Keratinocyte (primary cell): ENCODE measurements around the gene LRP10. TPM values are rescaled to one million over a fixed set of nuclear protein-coding genes. Genes with fewer than 3 reads are reported as not detected.

Experiments used
- DNase-seq: peaks from one replicate; pipeline ENCODE4 v3.0.0-alpha.2; 2011; ENCODE audit warnings: low read depth, missing footprints, low spot score
- FAIRE-seq: peaks from 2 replicates; lab custom pipeline; 2011; peaks lifted over from hg19 to GRCh38; lab: Jason Lieb, UNC
- H2AFZ ChIP-seq: 2 replicates; pipeline ENCODE4 v1.6.0; 2012; ENCODE audit warnings: low read length, control low read depth, inconsistent platforms; ENCODE audit not compliant: control insufficient read depth
- H3K27ac ChIP-seq: 2 replicates; pipeline ENCODE4 v1.5.1; 2011; ENCODE audit warnings: low read length; ENCODE audit not compliant: control insufficient read depth, insufficient read depth
- H3K27me3 ChIP-seq: 3 replicates; pipeline ENCODE4 v1.6.0; 2011; ENCODE audit warnings: low read length; ENCODE audit not compliant: control insufficient read depth, insufficient read depth; ENCODE audit errors: extremely low read depth
- H3K36me3 ChIP-seq, 2 experiments: 2 replicates in 1 of 2; 3 replicates in 1 of 2; pipeline ENCODE4 v1.5.1; 2011; ENCODE audit warnings: low read length in 2 of 2, mild to moderate bottlenecking in 1 of 2; ENCODE audit not compliant: control insufficient read depth in 2 of 2, insufficient read depth in 2 of 2; ENCODE audit errors: extremely low read depth in 1 of 2
- H3K4me1 ChIP-seq: 3 replicates; pipeline ENCODE4 v1.5.1; 2011; ENCODE audit warnings: low read length; ENCODE audit not compliant: control insufficient read depth, insufficient read depth; ENCODE audit errors: extremely low read depth
- H3K4me2 ChIP-seq: 3 replicates; pipeline ENCODE4 v1.6.0; 2011; ENCODE audit warnings: low read depth, low read length; ENCODE audit not compliant: control insufficient read depth, insufficient read depth; ENCODE audit errors: extremely low read depth
- H3K4me3 ChIP-seq, 3 experiments: fragments of 200-600 bp in 1 of 3; sonication (generic) in 1 of 3; 2 replicates in 2 of 3; 3 replicates in 1 of 3; pipeline ENCODE4 v1.5.1; 2011 to 2016; ENCODE audit warnings: low read length in 3 of 3, mild to moderate bottlenecking in 3 of 3, control low read depth in 2 of 3, inconsistent platforms in 1 of 3, low read depth in 1 of 3, mixed read lengths in 1 of 3, mixed run types in 1 of 3, moderate library complexity in 1 of 3; ENCODE audit not compliant: control insufficient read depth in 2 of 3, insufficient read depth in 2 of 3; ENCODE audit errors: extremely low read depth in 1 of 3
- H3K79me2 ChIP-seq: 2 replicates; pipeline ENCODE4 v1.6.0; 2012; ENCODE audit warnings: low read length; ENCODE audit not compliant: control insufficient read depth, insufficient read depth
- H3K9ac ChIP-seq: 3 replicates; pipeline ENCODE4 v1.6.0; 2011; ENCODE audit warnings: low read length; ENCODE audit not compliant: control insufficient read depth, insufficient read depth; ENCODE audit errors: extremely low read depth
- H3K9me1 ChIP-seq: 3 replicates; pipeline ENCODE4 v1.6.0; 2011; ENCODE audit warnings: low read length; ENCODE audit not compliant: control insufficient read depth, insufficient read depth; ENCODE audit errors: extremely low read depth
- H3K9me3 ChIP-seq: 2 replicates; pipeline ENCODE4 v1.5.1; 2012; ENCODE audit warnings: low read depth, low read length; ENCODE audit not compliant: control insufficient read depth
- H4K20me1 ChIP-seq: 3 replicates; pipeline ENCODE4 v1.6.0; 2011; ENCODE audit warnings: low read length; ENCODE audit not compliant: control insufficient read depth, insufficient read depth; ENCODE audit errors: extremely low read depth
- CTCF ChIP-seq, 3 experiments: IDR thresholded peaks in 1 of 3; conservative IDR thresholded peaks in 1 of 3; optimal IDR thresholded peaks in 1 of 3; 2 replicates in 2 of 3; 3 replicates in 1 of 3; pipeline versions ENCODE3 to v1.5.1; 2011; ENCODE audit warnings: low read length in 3 of 3, mild to moderate bottlenecking in 3 of 3, moderate library complexity in 2 of 3, control low read depth in 1 of 3, inconsistent platforms in 1 of 3; ENCODE audit not compliant: insufficient read depth in 2 of 3; ENCODE audit errors: extremely low read depth in 1 of 3
- EZH2 ChIP-seq: IDR thresholded peaks from one replicate; pipeline ENCODE4 v1.6.1; 2012; ENCODE audit warnings: inconsistent platforms, mild to moderate bottlenecking, low read length, moderate library complexity
- dilution Hi-C: fragments of 300-500 bp; cut with MboI; formaldehyde crosslinking; loops from one replicate; pipeline ENCODE4 v1.7.0; 2020; ENCODE audit warnings: low sequenced_read_pairs; ENCODE audit not compliant: extremely low pct_ligation_motif_present
- polyA plus RNA-seq, 5 experiments: library from polyadenylated mRNA; depleted of rRNA in 3 of 5; stranded (reverse) in 3 of 5; stranded (forward) in 1 of 5; unstranded in 1 of 5; fragments of >200 nt; gene quantifications; 1 replicate in 1 of 5; 2 replicates in 3 of 5; 3 replicates in 1 of 5; pipeline versions ENCODE4 v1.2.1 to v1.2.3, GENCODE V29; 2011 to 2012; ENCODE audit warnings: missing spikeins in 2 of 5, low read depth in 1 of 5, low replicate concordance in 1 of 5

The LRP10 gene
- polyA plus RNA-seq, 1 donor (not counting 4 experiments of a cell fraction or from before 2014, with no cell fraction given): 36.7 TPM

GRCh38 chr14:22875748-22876319, 4.3 kb downstream of the LRP10 start:
- Histone ChIP-seq H3K9me1 (no peaks in the 10 kb centered on the region), H3K27ac (no peak overlapping the region), H2AFZ (no peak overlapping the region), H3K4me3 (no peak overlapping the region), H3K4me2 (no peak overlapping the region), H3K9ac (no peak overlapping the region), H3K27me3 (no peaks in the 10 kb centered on the region), H3K79me2 (peaks cover 25% of the 10 kb centered on the region), H4K20me1 (no peaks in the 10 kb centered on the region), H3K4me1 (peaks cover 14% of the 10 kb centered on the region), H3K36me3 (peaks cover 42 to 47% of the 10 kb centered on the region in 2 experiments), H3K9me3 (no peaks in the 10 kb centered on the region)
- no peak for FAIRE-seq
- no peak for DNase-seq
- dilution Hi-C loops: no loop called here
- TF ChIP-seq EZH2 (no peak), CTCF (optimal IDR thresholded peaks at IDR 0.05 in 1 of 3, IDR thresholded peaks at IDR 0.05 in 1 of 3, conservative IDR thresholded peaks at IDR 0.05 in 1 of 3; ENCODE audit: extremely low read depth in 1 of 3, insufficient read depth in 2 of 3, low read length in 3 of 3) (no peak)

GRCh38 chr14:22877000-22877501, 5.5 kb downstream of the LRP10 start:
- FAIRE-seq (no peak), DNase-seq (no peak)
- no peaks in the 10 kb centered on the region for H4K20me1 ChIP-seq
- H3K9ac ChIP-seq: no peak overlapping the region
- peaks cover 25% of the 10 kb centered on the region for H3K79me2 ChIP-seq
- no peaks in the 10 kb centered on the region for H3K27me3 ChIP-seq
- peaks cover 8% of the 10 kb centered on the region for H3K4me1 ChIP-seq
- no peak overlapping the region for H2AFZ ChIP-seq
- dilution Hi-C loops: no loop called here
- peaks cover 42 to 47% of the 10 kb centered on the region in 2 experiments for H3K36me3 ChIP-seq
- no peaks in the 10 kb centered on the region for H3K9me1 ChIP-seq
- H3K27ac ChIP-seq: no peak overlapping the region
- TF ChIP-seq EZH2 (no peak), CTCF (optimal IDR thresholded peaks at IDR 0.05 in 1 of 3, IDR thresholded peaks at IDR 0.05 in 1 of 3, conservative IDR thresholded peaks at IDR 0.05 in 1 of 3; ENCODE audit: extremely low read depth in 1 of 3, insufficient read depth in 2 of 3, low read length in 3 of 3) (no peak)
- H3K9me3 ChIP-seq: no peaks in the 10 kb centered on the region
- H3K4me3 ChIP-seq: no peak overlapping the region
- no peak overlapping the region for H3K4me2 ChIP-seq
